K562 (cell line): ENCODE results near the gene USP7. TPM values are rescaled to one million over a fixed set of nuclear protein-coding genes. Genes with fewer than 3 reads are reported as not detected.

Source experiments
- ARID2 ChIP-seq: fragments of 450-650 bp; IDR thresholded peaks from 2 replicates; pipeline ENCODE4 v1.6.1; 2017; ENCODE audit warnings: antibody characterized with exemption, mild to moderate bottlenecking
- ASH1L ChIP-seq: fragments of 450-650 bp; IDR thresholded peaks from 2 replicates; pipeline ENCODE4 v1.6.1; 2018; ENCODE audit warnings: borderline replicate concordance, mild to moderate bottlenecking, low read depth; ENCODE audit not compliant: partially characterized antibody
- ATF2 ChIP-seq: sonication (generic); formaldehyde crosslinking; IDR thresholded peaks from 2 replicates; pipeline ENCODE4 v1.8.1; 2022; ENCODE audit warnings: missing genetic modification reagents
- C11orf30 ChIP-seq: fragments of 450-650 bp; IDR thresholded peaks from 2 replicates; pipeline ENCODE4 v1.6.1; 2016; ENCODE audit warnings: low read depth, mild to moderate bottlenecking
- CBX5 ChIP-seq: IDR thresholded peaks from 2 replicates; pipeline ENCODE4 v1.6.1; 2014; ENCODE audit warnings: low read depth, borderline replicate concordance
- DACH1 ChIP-seq: fragments of 450-650 bp; IDR thresholded peaks from 2 replicates; pipeline ENCODE4 v1.6.1; 2018; ENCODE audit not compliant: partially characterized antibody
- FUS ChIP-seq: fragments of 200-400 bp; formaldehyde crosslinking; optimal IDR thresholded peaks from 2 replicates; pipeline ENCODE3; 2017; ENCODE audit warnings: low read depth, low read length
- IRF9 ChIP-seq: fragments of 450-650 bp; IDR thresholded peaks from 2 replicates; pipeline ENCODE4 v1.6.1; 2016; ENCODE audit warnings: missing biosample characterization, missing genetic modification characterization
- KAT7 ChIP-seq: sonication (generic); formaldehyde crosslinking; IDR thresholded peaks from 2 replicates; pipeline ENCODE4 v1.8.0; 2022; ENCODE audit warnings: missing genetic modification reagents, mild to moderate bottlenecking, borderline replicate concordance
- KHSRP ChIP-seq: fragments of 450-650 bp; IDR thresholded peaks from 2 replicates; pipeline ENCODE4 v1.6.1; 2017
- MGA ChIP-seq: fragments of 450-650 bp; IDR thresholded peaks from 2 replicates; pipeline ENCODE4 v1.6.1; 2016; ENCODE audit warnings: mild to moderate bottlenecking, moderate library complexity
- NFRKB ChIP-seq: fragments of 450-650 bp; IDR thresholded peaks from 2 replicates; pipeline ENCODE4 v1.6.1; 2016; ENCODE audit warnings: low read depth
- POLR3G ChIP-seq: IDR thresholded peaks from 2 replicates; pipeline ENCODE4 v1.6.1; 2011; ENCODE audit not compliant: insufficient read length, insufficient replicate concordance; ENCODE audit errors: extremely low read depth
- TAF9B ChIP-seq: fragments of 450-650 bp; IDR thresholded peaks from 2 replicates; pipeline ENCODE4 v1.6.1; 2018; ENCODE audit warnings: mild to moderate bottlenecking; ENCODE audit not compliant: partially characterized antibody
- XRCC3 ChIP-seq: fragments of 450-650 bp; IDR thresholded peaks from 2 replicates; pipeline ENCODE4 v1.6.1; 2017; ENCODE audit warnings: mild to moderate bottlenecking, moderate library complexity
- polyA plus RNA-seq, 8 experiments: library from polyadenylated mRNA; depleted of rRNA in 4 of 8; stranded (reverse) in 5 of 8; unstranded in 3 of 8; fragments of >200 nt; fragmentation: Nextera tagmentation in 2 of 8; fragmentation: Illumina TruSeq in 1 of 8; extraction: Ambion mirVana in 2 of 8; extraction: Trizol in 1 of 8; gene quantifications; 2 replicates each; pipeline versions ENCODE4 v1.2.1 to v1.2.3, GENCODE V29; 2011 to 2014; ENCODE audit warnings: inconsistent platforms in 1 of 8, missing spikeins in 1 of 8
- total RNA-seq, 7 experiments: library from RNA; depleted of rRNA in 6 of 7; stranded (reverse); fragments of >200 nt in 6 of 7; fragmentation: Illumina TruSeq in 2 of 7; extraction: Trizol in 2 of 7; gene quantifications; 2 replicates each; pipeline versions ENCODE4 v1.2.1 to v1.2.3, GENCODE V29; 2011 to 2021; ENCODE audit warnings: low replicate concordance in 1 of 7

The USP7 gene
- total and polyA plus RNA-seq, 9 of the 15 experiments (the other 6 are each of a cell fraction or from before 2014, with no cell fraction given) = 17.1 to 145 (median 57.9) TPM

- TF ChIP-seq MGA = peak; percentile 85
- TF ChIP-seq XRCC3 = no peak
- TF ChIP-seq FUS = no peak
- TF ChIP-seq C11orf30 = no peak
- TF ChIP-seq KHSRP = no peak
- TF ChIP-seq ARID2 = no peak
- TF ChIP-seq ASH1L = no peak
- TF ChIP-seq KAT7 (CRISPR knock-in tag) = no peak
- TF ChIP-seq NFRKB = no peak
- no peak for TF ChIP-seq CBX5
- no peak for TF ChIP-seq POLR3G
- no peak for TF ChIP-seq ATF2 (CRISPR knock-in tag)
- peak; percentile 49 for TF ChIP-seq DACH1
- TF ChIP-seq TAF9B = peak; percentile 84
- TF ChIP-seq IRF9 (tag) = no peak
These were observed 95.1 kb downstream of the USP7 start, which contains the start of gene CARHSP1 (continued) for GRCh38 chr16:8868416-8869211.
